ENCODE data around the gene KDM4C.

GRCh38 chr9:7073706-7074105, 315.9 kb downstream of the KDM4C start:
- TF ChIP-seq EZH2 (IDR thresholded peaks at IDR 0.05; ENCODE audit: borderline replicate concordance, low read depth, low read length, severe bottlenecking) = no peak
- no peak for TF ChIP-seq CTCF (IDR thresholded peaks at IDR 0.05; ENCODE audit: borderline replicate concordance, extremely low read depth, low read length, poor library complexity, severe bottlenecking)

All from DND-41 (cell line).